GM21529 (cell line): ENCODE data around the gene PC.
"Not testable (repeated sequence)": the region's sequence is repeated elsewhere in the genome, so short reads cannot be mapped to it uniquely, and the experiment has no call there.

Experiments used
- ATAC-seq: cut with Tn5 transposase; IDR thresholded peaks from one replicate; pipeline ENCODE4 v1.9.1; 2021; ENCODE audit not compliant: unreplicated experiment

The PC gene

DNA sequence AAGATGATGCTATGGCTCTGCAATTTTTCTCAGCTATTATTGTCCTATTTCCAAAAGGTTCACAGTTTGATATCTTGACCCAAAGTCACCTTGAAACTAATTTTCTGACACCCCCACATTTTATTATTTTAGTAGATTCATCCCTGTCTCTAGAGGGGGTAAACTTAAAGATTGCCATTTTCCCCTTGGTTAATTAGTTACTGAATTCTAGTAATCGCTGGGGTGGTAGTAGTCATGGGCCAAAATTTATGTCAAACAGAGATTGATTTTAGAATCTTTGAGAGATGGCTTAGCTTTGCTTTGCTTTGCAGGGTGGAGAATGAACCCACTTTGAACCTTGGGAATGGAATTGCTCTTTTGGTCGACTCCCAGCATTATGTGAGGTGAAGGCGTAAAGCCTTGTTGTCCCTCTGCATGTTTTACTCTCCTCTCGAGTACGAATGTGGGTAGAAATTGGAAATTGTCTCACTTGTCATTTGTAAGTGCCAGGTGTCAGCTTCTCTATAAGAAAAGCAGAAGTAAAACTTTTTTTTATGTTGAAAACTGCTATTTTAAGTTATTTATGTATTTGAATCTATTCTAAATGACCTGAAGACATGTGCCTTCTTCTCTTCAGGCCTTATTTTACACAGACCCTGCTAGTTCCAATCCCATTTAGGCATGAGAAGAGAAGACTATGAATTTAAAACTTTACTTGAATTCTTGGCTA lies 157.3 kb downstream of the PC start:
- ATAC-seq: peak; percentile 75

DNA sequence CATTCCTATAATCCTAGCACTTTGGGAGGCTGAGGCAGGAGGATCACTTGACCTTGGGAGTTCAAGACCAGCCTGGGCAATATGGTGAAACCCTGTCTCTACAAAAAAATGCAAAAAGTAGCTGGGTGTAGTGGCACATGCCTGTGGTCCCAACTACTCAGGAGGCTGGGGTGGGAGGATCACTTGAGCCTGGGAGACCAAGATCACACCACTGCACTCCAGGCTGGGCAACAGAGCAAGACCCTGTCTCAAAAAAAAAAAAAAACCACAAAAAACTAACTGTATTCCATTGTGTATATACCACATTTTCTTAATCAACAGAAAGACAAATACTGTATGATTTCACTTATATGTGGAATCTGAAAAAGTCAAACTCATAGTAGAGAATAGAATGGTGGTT lies 158.4 kb downstream of the PC start:
- ATAC-seq: not testable (repeated sequence)
